HCT116 (cell line): Measurements from ENCODE around the gene CIZ1. TPM values are rescaled to one million over a fixed set of nuclear protein-coding genes. Genes with fewer than 3 reads are reported as not detected.

Experiments
- ATAC-seq: fragments of 200-7000 bp; cut with Tn5 transposase; 2 replicates; pipeline ENCODE4 v1.9.1; 2020; ENCODE audit warnings: mild to moderate bottlenecking, moderate library complexity
- BruUV-seq: library from RNA; stranded (reverse); fragments of 400-500 nt; replicated peaks from 2 replicates; lab custom pipeline; 2021; lab: Mats Ljungman, UMichigan
- CTCF ChIA-PET: fragments of 300-600 bp; sonication (Branson Sonifier 250); formaldehyde crosslinking; loops from one replicate; lab custom pipeline; 2021; ENCODE audit warnings: antibody characterized with exemption; lab: Charles Lee
- POLR2A ChIA-PET: fragments of 300-600, 350-600 bp; sonication (Branson Sonifier 250); formaldehyde crosslinking; loops from one replicate; lab custom pipeline; 2021; ENCODE audit warnings: antibody characterized with exemption; lab: Charles Lee
- RAD21 ChIA-PET, 2 experiments: fragments of 300-600 bp; sonication (Branson Sonifier 250); formaldehyde crosslinking; loops; one replicate each; lab custom pipeline; 2023; ENCODE audit warnings: low total read pairs in 2 of 2; ENCODE audit not compliant: uncharacterized antibody in 2 of 2, unreplicated experiment in 2 of 2, low non-redundant PET in 1 of 2; lab: Charles Lee
- DNase-seq: peaks from one replicate; pipeline ENCODE4 v3.0.0-alpha.2; 2010; ENCODE audit warnings: low read depth, low spot score
- H2AFZ ChIP-seq: fragments of 200-600 bp; shearing (Covaris generic), sonication (generic); 2 replicates; pipeline ENCODE4 v1.6.1; 2017; ENCODE audit warnings: low read depth, mixed run types, mixed read lengths, antibody characterized with exemption, low read length; ENCODE audit not compliant: poor library complexity, severe bottlenecking
- H3K27ac ChIP-seq: 2 replicates; pipeline ENCODE4 v1.5.1; 2012; ENCODE audit warnings: low read depth, low read length
- H3K27me3 ChIP-seq: fragments of 200-600 bp; sonication (generic); 2 replicates; pipeline ENCODE4 v1.6.1; 2016; ENCODE audit warnings: mixed run types, low read length, mixed read lengths; ENCODE audit not compliant: insufficient read depth
- H3K36me3 ChIP-seq, 2 experiments: fragments of 200-500 bp in 1 of 2; fragments of 200-600 bp in 1 of 2; sonication (Bioruptor generic) in 1 of 2; sonication (generic) in 1 of 2; 2 replicates each; pipeline versions ENCODE4 v1.5.1 to v1.6.1; 2014 to 2016; ENCODE audit warnings: low read length in 2 of 2, inconsistent platforms in 1 of 2, mixed read lengths in 1 of 2, mixed run types in 1 of 2; ENCODE audit not compliant: insufficient read depth in 2 of 2, control insufficient read depth in 1 of 2
- H3K4me1 ChIP-seq, 2 experiments: fragments of 200-600 bp in 1 of 2; sonication (generic) in 1 of 2; 2 replicates each; pipeline versions ENCODE4 v1.5.1 to v1.6.1; 2012 to 2017; ENCODE audit warnings: low read length in 2 of 2, inconsistent platforms in 1 of 2, mild to moderate bottlenecking in 1 of 2, mixed read lengths in 1 of 2, mixed run types in 1 of 2, moderate library complexity in 1 of 2; ENCODE audit not compliant: insufficient read depth in 2 of 2, control insufficient read depth in 1 of 2
- H3K4me2 ChIP-seq: fragments of 200-600 bp; sonication (generic); 2 replicates; pipeline ENCODE4 v1.6.1; 2017; ENCODE audit warnings: mixed run types, low read length, mixed read lengths
- H3K4me3 ChIP-seq, 2 experiments: fragments of 200-600 bp in 1 of 2; sonication (generic) in 1 of 2; replicated peaks in 1 of 2; 2 replicates each; pipeline ENCODE4 v1.5.1; 2011 to 2016; ENCODE audit warnings: low read length in 2 of 2, control low read depth in 1 of 2, low read depth in 1 of 2, mild to moderate bottlenecking in 1 of 2, mixed read lengths in 1 of 2, mixed run types in 1 of 2
- H3K79me2 ChIP-seq: fragments of 200-600 bp; sonication (generic); 2 replicates; pipeline ENCODE4 v1.6.1; 2017; ENCODE audit warnings: mild to moderate bottlenecking, mixed run types, low read length, moderate library complexity, mixed read lengths; ENCODE audit not compliant: insufficient read depth
- H3K9ac ChIP-seq: fragments of 200-600 bp; sonication (generic); 2 replicates; pipeline ENCODE4 v1.6.1; 2016; ENCODE audit warnings: low read length, mixed read lengths
- H3K9me2 ChIP-seq: fragments of 200-600 bp; sonication (generic), shearing (Covaris generic); 2 replicates; pipeline ENCODE4 v1.6.1; 2017; ENCODE audit warnings: mixed run types, mild to moderate bottlenecking, moderate library complexity; ENCODE audit not compliant: insufficient read depth
- H3K9me3 ChIP-seq, 2 experiments: fragments of 200-500 bp in 1 of 2; fragments of 200-600 bp in 1 of 2; sonication (Bioruptor generic) in 1 of 2; sonication (generic) in 1 of 2; 2 replicates each; pipeline ENCODE4 v1.6.1; 2014 to 2017; ENCODE audit warnings: low read length in 2 of 2, mixed read lengths in 2 of 2, inconsistent platforms in 1 of 2, low read depth in 1 of 2, mild to moderate bottlenecking in 1 of 2, mixed run types in 1 of 2, moderate library complexity in 1 of 2; ENCODE audit not compliant: control insufficient read depth in 1 of 2, insufficient read depth in 1 of 2
- H4K20me1 ChIP-seq: fragments of 200-600 bp; sonication (generic), shearing (Covaris generic); 2 replicates; pipeline ENCODE4 v1.6.1; 2017; ENCODE audit warnings: mixed run types, mild to moderate bottlenecking, moderate library complexity; ENCODE audit not compliant: insufficient read depth
- ATF3 ChIP-seq: IDR thresholded peaks from 2 replicates; pipeline ENCODE4 v1.6.1; 2012
- CEBPB ChIP-seq: IDR thresholded peaks from 2 replicates; pipeline ENCODE4 v1.6.1; 2012; ENCODE audit warnings: low read depth
- CTCF ChIP-seq, 3 experiments: fragments of 200-600 bp in 1 of 3; sonication (generic) in 1 of 3; IDR thresholded peaks in 2 of 3; conservative IDR thresholded peaks in 1 of 3; 2 replicates each; pipeline ENCODE4 v1.5.1; 2012 to 2017; ENCODE audit warnings: low read depth in 2 of 3, low read length in 2 of 3, antibody characterized with exemption in 1 of 3, borderline replicate concordance in 1 of 3, control low read depth in 1 of 3, mild to moderate bottlenecking in 1 of 3, mixed read lengths in 1 of 3, mixed run types in 1 of 3, moderate library complexity in 1 of 3; ENCODE audit not compliant: insufficient read depth in 1 of 3
- ELF1 ChIP-seq: IDR thresholded peaks from 2 replicates; pipeline ENCODE4 v1.6.1; 2012; ENCODE audit warnings: low read depth, borderline replicate concordance
- EZH2 ChIP-seq: fragments of 200-600 bp; sonication (generic); IDR thresholded peaks from 2 replicates; pipeline ENCODE4 v1.6.1; 2017; ENCODE audit warnings: antibody characterized with exemption, mixed run types
- EZH2phosphoT487 ChIP-seq: fragments of 200-600 bp; IDR thresholded peaks from 2 replicates; pipeline ENCODE4 v1.6.1; 2018; ENCODE audit warnings: antibody characterized with exemption, borderline replicate concordance
- FOSL1 ChIP-seq: IDR thresholded peaks from 2 replicates; pipeline ENCODE4 v1.6.1; 2012; ENCODE audit warnings: low read depth
- MAX ChIP-seq: IDR thresholded peaks from 2 replicates; pipeline ENCODE4 v1.6.1; 2012
- POLR2A ChIP-seq: IDR thresholded peaks from 2 replicates; pipeline ENCODE4 v1.7.0; 2011; ENCODE audit warnings: borderline replicate concordance; ENCODE audit not compliant: insufficient read depth, insufficient read length; ENCODE audit errors: extremely low read depth
- POLR2AphosphoS5 ChIP-seq: IDR thresholded peaks from 2 replicates; pipeline ENCODE4 v1.6.1; 2011; ENCODE audit warnings: mild to moderate bottlenecking, low read depth, low read length, moderate library complexity
- REST ChIP-seq: IDR thresholded peaks from 2 replicates; pipeline ENCODE4 v1.6.1; 2012; ENCODE audit warnings: low read depth
- SIN3A ChIP-seq: IDR thresholded peaks from 2 replicates; pipeline ENCODE4 v1.6.1; 2012; ENCODE audit warnings: low read depth
- SP1 ChIP-seq: IDR thresholded peaks from 2 replicates; pipeline ENCODE4 v1.6.1; 2012; ENCODE audit warnings: low read depth
- SRF ChIP-seq: IDR thresholded peaks from 2 replicates; pipeline ENCODE4 v1.6.1; 2012; ENCODE audit warnings: low read depth
- ZBTB33 ChIP-seq: IDR thresholded peaks from 2 replicates; pipeline ENCODE4 v1.6.1; 2011; ENCODE audit warnings: mild to moderate bottlenecking, low read length, moderate library complexity; ENCODE audit not compliant: insufficient replicate concordance; ENCODE audit errors: extremely low read depth
- ZFX ChIP-seq: fragments of 450-650 bp; IDR thresholded peaks from 2 replicates; pipeline ENCODE4 v1.6.1; 2017
- ZNF274 ChIP-seq: fragments of 200-500 bp; sonication (Bioruptor generic); IDR thresholded peaks from 2 replicates; pipeline ENCODE4 v1.6.1; 2014; ENCODE audit warnings: mild to moderate bottlenecking, low read depth, low read length, inconsistent platforms
- intact Hi-C: fragments of 100-400 bp; cut with micrococcal nuclease; formaldehyde crosslinking; loops from 2 replicates; pipeline ENCODE4 v1.10.0; 2022
- total RNA-seq: library from RNA; stranded (reverse); gene quantifications from one replicate; pipeline ENCODE4 v1.2.1, GENCODE V29; 2021; ENCODE audit not compliant: unreplicated experiment

The CIZ1 gene
- total RNA-seq, 1 experiment from 2014 or later: 144 TPM

GRCh38 chr9:128231638-128232527 is 40.5 kb upstream of the CIZ1 start:
- Histone ChIP-seq H3K27me3 (no peaks in the 10 kb centered on the region), H3K27ac (no peak overlapping the region), H3K9me3 (no peaks in the 10 kb centered on the region), H3K9ac (no peak overlapping the region), H3K4me1 (no peaks in the 10 kb centered on the region), H3K79me2 (no peaks in the 10 kb centered on the region), H3K4me3 (no peak overlapping the region), H2AFZ (no peak overlapping the region), H3K36me3 (no peaks in the 10 kb centered on the region), H4K20me1 (no peaks in the 10 kb centered on the region), H3K9me2 (no peaks in the 10 kb centered on the region), H3K4me2 (no peak overlapping the region)
- TF ChIP-seq REST: no peak
- no peak for TF ChIP-seq ZFX
- no peak for TF ChIP-seq SRF
- TF ChIP-seq SIN3A: no peak
- TF ChIP-seq EZH2: no peak
- TF ChIP-seq EZH2phosphoT487: no peak
- TF ChIP-seq ZNF274: no peak
- no peak for TF ChIP-seq CTCF (IDR thresholded peaks at IDR 0.05 in 2 of 3, conservative IDR thresholded peaks at IDR 0.05 in 1 of 3; ENCODE audit: borderline replicate concordance in 1 of 3, insufficient read depth in 1 of 3, low read depth in 2 of 3, low read length in 2 of 3)
- TF ChIP-seq POLR2A: no peak
- no peak for TF ChIP-seq ATF3
- no peak for TF ChIP-seq ZBTB33
- no peak for TF ChIP-seq POLR2AphosphoS5
- TF ChIP-seq CEBPB: no peak
- TF ChIP-seq SP1: no peak
- TF ChIP-seq FOSL1: no peak
- TF ChIP-seq ELF1: no peak
- TF ChIP-seq MAX: no peak
- ATAC-seq (peak; percentile 42), DNase-seq (no peak)
- intact Hi-C loops: no loop called here
- POLR2A ChIA-PET: interaction anchor here (0.5 kb wide), 1 partner anchor 586 kb away, joined by 5 read pairs; the partner anchor contains the start of gene ENDOG
- RAD21 ChIA-PET: no interaction called here
- CTCF ChIA-PET: no interaction called here
- BruUV-seq: no TSS peak
